HG02840 (cell line): Measurements from ENCODE around the gene LCN10.
"Not testable (repeated sequence)": the region's sequence is repeated elsewhere in the genome, so short reads cannot be mapped to it uniquely, and the experiment has no call there.

Experiments
- ATAC-seq: cut with Tn5 transposase; IDR thresholded peaks from one replicate; pipeline ENCODE4 v1.9.1; 2021; ENCODE audit warnings: mild to moderate bottlenecking, moderate library complexity, moderate number of reproducible peaks; ENCODE audit not compliant: unreplicated experiment, low FRiP score

Gene LCN10

GRCh38 chr9:136722969-136723356 is 19.8 kb downstream of the LCN10 start:
- ATAC-seq = no peak

GRCh38 chr9:136722093-136722968 is 20.4 kb downstream of the LCN10 start:
- ATAC-seq = no peak

- ATAC-seq = no peak
Measured at GRCh38 chr9:136721339-136722092, 21.2 kb downstream of the LCN10 start.

- no peak for ATAC-seq
Measured at GRCh38 chr9:136720898-136721338, 21.8 kb downstream of the LCN10 start.

GRCh38 chr9:136720251-136720897 is 22.4 kb downstream of the LCN10 start:
- no peak for ATAC-seq

GRCh38 chr9:136719195-136719880 is 23.4 kb downstream of the LCN10 start:
- no peak for ATAC-seq

GRCh38 chr9:136718345-136719194 is 24.2 kb downstream of the LCN10 start:
- ATAC-seq = no peak

GRCh38 chr9:136717399-136717798 is 25.3 kb downstream of the LCN10 start:
- no peak for ATAC-seq

- no peak for ATAC-seq
Measured at GRCh38 chr9:136714893-136715274, 27.9 kb downstream of the LCN10 start.

GRCh38 chr9:136714096-136714892 is 28.4 kb downstream of the LCN10 start:
- no peak for ATAC-seq

- ATAC-seq = no peak
Measured at GRCh38 chr9:136713550-136713949, 29.2 kb downstream of the LCN10 start.

GRCh38 chr9:136712690-136713544 is 29.8 kb downstream of the LCN10 start:
- no peak for ATAC-seq

- no peak for ATAC-seq
Measured at GRCh38 chr9:136711751-136712689, 30.7 kb downstream of the LCN10 start, which contains the start of gene DIPK1B. Gene DIPK1B (plus strand): TSS chr9:136712572. CDS start chr9:136712666, 94 bp downstream.

GRCh38 chr9:136711219-136711648 is 31.5 kb downstream of the LCN10 start:
- not testable (repeated sequence) for ATAC-seq

- ATAC-seq = no peak
Measured at GRCh38 chr9:136710543-136710942, 32.2 kb downstream of the LCN10 start.

- ATAC-seq = no peak
Measured at GRCh38 chr9:136709454-136710109, 33.2 kb downstream of the LCN10 start.
